HepG2 (cell line): ENCODE measurements around the gene PELI3. TPM values are rescaled to one million over a fixed set of nuclear protein-coding genes. Genes with fewer than 3 reads are reported as not detected.

Experiments
- CHD4 ChIP-seq: fragments of 200-600 bp; sonication (generic); IDR thresholded peaks from 2 replicates; pipeline ENCODE4 v1.7.0; 2017; ENCODE audit warnings: mild to moderate bottlenecking, low read length, borderline replicate concordance
- KLF13 ChIP-seq: sonication (generic); formaldehyde crosslinking; IDR thresholded peaks from 2 replicates; pipeline ENCODE4 v1.4.0; 2020; ENCODE audit warnings: mild to moderate bottlenecking, missing genetic modification reagents
- NCOA2 ChIP-seq: sonication (generic); formaldehyde crosslinking; IDR thresholded peaks from 2 replicates; pipeline ENCODE4 v1.8.0; 2022; ENCODE audit warnings: inconsistent platforms
- POLR2G ChIP-seq: fragments of 200-400 bp; formaldehyde crosslinking; IDR thresholded peaks from 2 replicates; pipeline ENCODE4 v1.6.1; 2018; ENCODE audit warnings: mild to moderate bottlenecking, low read depth, low read length, moderate library complexity
- SMAD1 ChIP-seq: sonication (generic); formaldehyde crosslinking; IDR thresholded peaks from 2 replicates; pipeline ENCODE4 v1.4.0; 2020; ENCODE audit warnings: missing genetic modification reagents, low read depth, mild to moderate bottlenecking, borderline replicate concordance
- SNAPC4 ChIP-seq: sonication (generic); formaldehyde crosslinking; IDR thresholded peaks from 2 replicates; pipeline ENCODE4 v1.4.0; 2020; ENCODE audit warnings: mild to moderate bottlenecking, missing genetic modification reagents
- TFDP1 ChIP-seq: IDR thresholded peaks from 2 replicates; pipeline ENCODE4 v1.6.1; 2016; ENCODE audit warnings: missing compliant biosample characterization, missing genetic modification reagents, borderline replicate concordance
- U2AF1 ChIP-seq: fragments of 200-400 bp; formaldehyde crosslinking; optimal IDR thresholded peaks from 2 replicates; pipeline ENCODE3; 2017; ENCODE audit warnings: mild to moderate bottlenecking, low read depth, low read length
- ZNF12 ChIP-seq: sonication (generic); formaldehyde crosslinking; IDR thresholded peaks from 2 replicates; pipeline ENCODE4 v1.5.0; 2020; ENCODE audit warnings: missing genetic modification reagents
- ZNF24 ChIP-seq: fragments of 450-650 bp; IDR thresholded peaks from 2 replicates; pipeline ENCODE4 v1.6.1; 2017; ENCODE audit warnings: antibody characterized with exemption, mild to moderate bottlenecking
- ZNF407 ChIP-seq: sonication (generic); formaldehyde crosslinking; IDR thresholded peaks from one replicate; pipeline ENCODE4 v1.5.1; 2020; ENCODE audit warnings: mild to moderate bottlenecking, missing genetic modification reagents; ENCODE audit errors: not compliant biosample characterization
- ZNF501 ChIP-seq: sonication (generic); formaldehyde crosslinking; IDR thresholded peaks from 2 replicates; pipeline ENCODE4 v1.5.1; 2020; ENCODE audit warnings: mild to moderate bottlenecking, moderate library complexity, missing genetic modification reagents
- ZSCAN21 ChIP-seq: sonication (generic); formaldehyde crosslinking; IDR thresholded peaks from 2 replicates; pipeline ENCODE4 v1.8.0; 2022; ENCODE audit warnings: mild to moderate bottlenecking, missing genetic modification reagents, moderate library complexity, borderline replicate concordance
- polyA plus RNA-seq, 8 experiments: library from polyadenylated mRNA; depleted of rRNA in 3 of 8; stranded (reverse) in 7 of 8; unstranded in 1 of 8; fragments of >200 nt; fragmentation: Illumina TruSeq in 4 of 8; extraction: Trizol in 4 of 8; gene quantifications; 2 replicates each; pipeline versions ENCODE4 v1.2.1 to v1.2.3, GENCODE V29; 2011 to 2016; ENCODE audit warnings: low read depth in 4 of 8, missing spikeins in 1 of 8, mixed read lengths in 1 of 8; ENCODE audit not compliant: insufficient read depth in 1 of 8
- total RNA-seq, 5 experiments: library from RNA; depleted of rRNA; stranded (reverse); fragments of >200 nt; fragmentation: Illumina TruSeq; extraction: Trizol; gene quantifications; 2 replicates each; pipeline ENCODE4 v1.2.3, GENCODE V29; 2016; ENCODE audit warnings: low read depth in 1 of 5

PELI3 gene
- total and polyA plus RNA-seq, 2 of the 13 experiments (the other 11 are each of a cell fraction or from before 2014, with no cell fraction given) = 2.0 to 4.0 TPM

- TF ChIP-seq SNAPC4 (CRISPR knock-in tag) = no peak
- TF ChIP-seq ZSCAN21 (CRISPR knock-in tag) = 0 out of 2 replicates have a peak, but pooled peaks have one; percentile 50
- TF ChIP-seq ZNF501 (CRISPR knock-in tag) = peak; percentile 91
- 0 out of 2 replicates have a peak, but pooled peaks have one; percentile 63 for TF ChIP-seq SMAD1 (CRISPR knock-in tag)
- TF ChIP-seq NCOA2 = 0 out of 2 replicates have a peak, but pooled peaks have one; percentile 12
- no peak for TF ChIP-seq ZNF24
- TF ChIP-seq POLR2G = peak; percentile 77
- TF ChIP-seq CHD4 = no peak; the same call in 1 of the 2 replicates
- no peak for TF ChIP-seq ZNF407 (CRISPR knock-in tag)
- TF ChIP-seq ZNF12 (CRISPR knock-in tag) = no peak
- TF ChIP-seq TFDP1 = peak; percentile 20; the same call in 1 of the 2 replicates
- no peak for TF ChIP-seq U2AF1
- TF ChIP-seq KLF13 = no peak
Measured at GRCh38 chr11:66438504-66439466, 27.9 kb upstream of the PELI3 start, which contains the start of gene MRPL11 (continued).
